Measurements from ENCODE around the gene C15orf62. TPM values are rescaled to one million over a fixed set of nuclear protein-coding genes. Genes with fewer than 3 reads are reported as not detected.

C15orf62 gene
- 0.45 TPM in 1 of 2 replicates, not detected in the other for total RNA-seq (2014; rRNA removed; shearing (Covaris generic))

GRCh38 chr15:40769274-40770146 is at the start of gene C15orf62:
Gene C15orf62, plus strand, starts transcription at chr15:40769980. Its CDS starts 516 bp downstream, at chr15:40770496.
- peak; percentile 80 for DNase-seq (ENCODE audit: low spot score)

GRCh38 chr15:40721701-40722100 is 48.1 kb upstream of the C15orf62 start:
- no peak for DNase-seq (ENCODE audit: low spot score)

- DNase-seq (ENCODE audit: low spot score) = no peak
Observed at GRCh38 chr15:40722354-40722753, 47.4 kb upstream of the C15orf62 start.

- no peak for DNase-seq (ENCODE audit: low spot score)
Observed at GRCh38 chr15:40722934-40723333, 46.8 kb upstream of the C15orf62 start.

- no peak for DNase-seq (ENCODE audit: low spot score)
Observed at GRCh38 chr15:40723919-40724318, 45.9 kb upstream of the C15orf62 start.

- DNase-seq (ENCODE audit: low spot score) = no peak
Observed at GRCh38 chr15:40731034-40731433, 38.7 kb upstream of the C15orf62 start.

GRCh38 chr15:40736575-40736974 is 33.2 kb upstream of the C15orf62 start:
- DNase-seq (ENCODE audit: low spot score) = no peak

GRCh38 chr15:40737048-40737447 is 32.7 kb upstream of the C15orf62 start:
- DNase-seq (ENCODE audit: low spot score) = no peak

GRCh38 chr15:40739047-40739446 is 30.7 kb upstream of the C15orf62 start:
- no peak for DNase-seq (ENCODE audit: low spot score)

- no peak for DNase-seq (ENCODE audit: low spot score)
Observed at GRCh38 chr15:40739854-40740253, 29.9 kb upstream of the C15orf62 start.

GRCh38 chr15:40743485-40743901 is 26.3 kb upstream of the C15orf62 start:
- no peak for DNase-seq (ENCODE audit: low spot score)

GRCh38 chr15:40743921-40744814 is 25.6 kb upstream of the C15orf62 start:
- no peak for DNase-seq (ENCODE audit: low spot score)

GRCh38 chr15:40744815-40745152 is 25.0 kb upstream of the C15orf62 start:
- DNase-seq (ENCODE audit: low spot score) = no peak

- no peak for DNase-seq (ENCODE audit: low spot score)
Observed at GRCh38 chr15:40746916-40747418, 22.8 kb upstream of the C15orf62 start.

GRCh38 chr15:40747685-40748631 is 21.8 kb upstream of the C15orf62 start:
- DNase-seq (ENCODE audit: low spot score) = no peak

- no peak for DNase-seq (ENCODE audit: low spot score)
Observed at GRCh38 chr15:40749151-40749630, 20.6 kb upstream of the C15orf62 start.

- no peak for DNase-seq (ENCODE audit: low spot score)
Observed at GRCh38 chr15:40750885-40751284, 18.9 kb upstream of the C15orf62 start.

GRCh38 chr15:40751745-40752144 is 18.0 kb upstream of the C15orf62 start:
- no peak for DNase-seq (ENCODE audit: low spot score)

- no peak for DNase-seq (ENCODE audit: low spot score)
Observed at GRCh38 chr15:40754574-40754882, 15.3 kb upstream of the C15orf62 start.

- peak; percentile 85 for DNase-seq (ENCODE audit: low spot score)
Observed at GRCh38 chr15:40754883-40755811, 14.6 kb upstream of the C15orf62 start, which contains the start of gene RMDN3. Gene RMDN3, minus strand, starts transcription at chr15:40755254. Its CDS starts 471 bp downstream, at chr15:40754783.

Measured in H4 (cell line).